Ascending aorta (tissue), 2 donors: ENCODE measurements around the gene CNOT6. TPM values are rescaled to one million over a fixed set of nuclear protein-coding genes. Genes with fewer than 3 reads are reported as not detected.

ENCODE experiments used
- DNase-seq, 2 donors: peaks; one replicate each; pipeline ENCODE4 v3.0.0-alpha.2; 2019; ENCODE audit warnings: low spot score in 2 of 2
- H3K27ac ChIP-seq, 2 donors: fragments of 200-600 bp; sonication (generic); one replicate each; pipeline ENCODE4 v1.5.1; 2016 to 2017; ENCODE audit warnings: mild to moderate bottlenecking in 1 of 2
- H3K27me3 ChIP-seq: fragments of 200-600 bp; sonication (generic); one replicate; pipeline ENCODE4 v1.5.1; 2017
- H3K36me3 ChIP-seq, 2 donors: fragments of 200-600 bp; sonication (generic); one replicate each; pipeline ENCODE4 v1.5.1; 2016
- H3K4me1 ChIP-seq, 2 donors: fragments of 200-600 bp; sonication (generic); one replicate each; pipeline ENCODE4 v1.5.1; 2016 to 2017; ENCODE audit warnings: mild to moderate bottlenecking in 1 of 2
- H3K4me3 ChIP-seq, 2 donors: fragments of 200-600 bp; sonication (generic); one replicate each; pipeline ENCODE4 v1.5.1; 2016 to 2017; ENCODE audit warnings: mild to moderate bottlenecking in 1 of 2
- H3K9me3 ChIP-seq, 2 donors: fragments of 200-600 bp; sonication (generic); one replicate each; pipeline ENCODE4 v1.5.1; 2016
- CTCF ChIP-seq, 3 experiments: fragments of 200-600 bp in 2 of 3; fragments of 450-650 bp in 1 of 3; sonication (generic) in 2 of 3; IDR thresholded peaks; one replicate each; pipeline ENCODE4 v1.5.1; 2016 to 2019; ENCODE audit warnings: antibody characterized with exemption in 3 of 3, mild to moderate bottlenecking in 1 of 3, moderate library complexity in 1 of 3
- intact Hi-C: fragments of 100-400 bp; cut with DNase I; formaldehyde crosslinking; loops from one replicate; pipeline ENCODE4 v1.15.1; 2023
- total RNA-seq: library from RNA; depleted of rRNA; stranded (reverse); fragments of >200 nt; gene quantifications from one replicate; pipeline ENCODE4 v1.1.0, GENCODE V29; 2016

Gene CNOT6
- total RNA-seq, 1 donor from 2014 or later: 12.0 TPM

GRCh38 chr5:180519098-180519497 is 24.9 kb downstream of the CNOT6 start:
- Histone ChIP-seq H3K9me3 (no peaks in the 10 kb centered on the region), H3K4me1 (no peaks in the 10 kb centered on the region), H3K36me3 (no peaks in the 10 kb centered on the region), H3K27ac (no peak overlapping the region), H3K27me3 (no peaks in the 10 kb centered on the region), H3K4me3 (no peak overlapping the region)
- no peak for DNase-seq
- TF ChIP-seq CTCF (IDR thresholded peaks at IDR 0.05): no peak
- intact Hi-C loops: no loop called here

GRCh38 chr5:180521101-180521500 is 26.9 kb downstream of the CNOT6 start:
- no peaks in the 10 kb centered on the region for H3K4me1 ChIP-seq
- no peak overlapping the region for H3K27ac ChIP-seq
- no peaks in the 10 kb centered on the region for H3K36me3 ChIP-seq
- no peaks in the 10 kb centered on the region for H3K27me3 ChIP-seq
- no peaks in the 10 kb centered on the region for H3K9me3 ChIP-seq
- DNase-seq: no peak
- intact Hi-C loops: no loop called here
- no peak overlapping the region for H3K4me3 ChIP-seq
- no peak for TF ChIP-seq CTCF (IDR thresholded peaks at IDR 0.05)

- intact Hi-C loops: no loop called here
- Histone ChIP-seq H3K4me1 (no peaks in the 10 kb centered on the region), H3K27ac (no peak overlapping the region), H3K4me3 (no peak overlapping the region), H3K27me3 (no peaks in the 10 kb centered on the region), H3K36me3 (no peaks in the 10 kb centered on the region), H3K9me3 (no peaks in the 10 kb centered on the region)
- DNase-seq: no peak
- TF ChIP-seq CTCF (IDR thresholded peaks at IDR 0.05): no peak
Observed at GRCh38 chr5:180521591-180521990, 27.4 kb downstream of the CNOT6 start.

- Histone ChIP-seq H3K36me3 (no peaks in the 10 kb centered on the region), H3K4me1 (no peaks in the 10 kb centered on the region), H3K9me3 (no peaks in the 10 kb centered on the region), H3K27me3 (no peaks in the 10 kb centered on the region), H3K27ac (no peak overlapping the region), H3K4me3 (no peak overlapping the region)
- DNase-seq: no peak
- no peak for TF ChIP-seq CTCF (IDR thresholded peaks at IDR 0.05)
- intact Hi-C loops: no loop called here
Observed at GRCh38 chr5:180522330-180522729, 28.2 kb downstream of the CNOT6 start.

- no peaks in the 10 kb centered on the region for H3K27me3 ChIP-seq
- no peaks in the 10 kb centered on the region for H3K4me1 ChIP-seq
- no peak overlapping the region for H3K27ac ChIP-seq
- H3K4me3 ChIP-seq: no peak overlapping the region
- no peak for DNase-seq
- H3K36me3 ChIP-seq: no peaks in the 10 kb centered on the region
- no peaks in the 10 kb centered on the region for H3K9me3 ChIP-seq
- no peak for TF ChIP-seq CTCF (IDR thresholded peaks at IDR 0.05)
- intact Hi-C loops: no loop called here
Observed at GRCh38 chr5:180523629-180524466, 29.7 kb downstream of the CNOT6 start.
